H9 (cell line): ENCODE measurements around the gene IFI27L1. TPM values are rescaled to one million over a fixed set of nuclear protein-coding genes. Genes with fewer than 3 reads are reported as not detected.

ENCODE experiments used
- DNase-seq: peaks from one replicate; pipeline ENCODE4 v3.0.0-alpha.2; 2017
- H2AFZ ChIP-seq: one replicate; pipeline ENCODE4 v1.6.1; 2013; ENCODE audit warnings: mild to moderate bottlenecking, low read length, control low read depth, moderate library complexity
- H2AK5ac ChIP-seq: 2 replicates; pipeline ENCODE4 v1.6.1; 2013; ENCODE audit warnings: low read length, control low read depth, mixed read lengths; ENCODE audit not compliant: insufficient read length
- H2BK120ac ChIP-seq: one replicate; pipeline ENCODE4 v1.6.1; 2013; ENCODE audit warnings: low read depth, mild to moderate bottlenecking, low read length, control low read depth, inconsistent platforms; ENCODE audit not compliant: poor library complexity, severe bottlenecking
- H2BK12ac ChIP-seq: 2 replicates; pipeline ENCODE4 v1.6.1; 2013; ENCODE audit warnings: low read length, control low read depth, mixed read lengths, low read depth; ENCODE audit not compliant: insufficient read length
- H2BK15ac ChIP-seq: 2 replicates; pipeline ENCODE4 v1.6.1; 2013; ENCODE audit warnings: low read depth, low read length, control low read depth
- H2BK20ac ChIP-seq: one replicate; pipeline ENCODE4 v1.6.1; 2013; ENCODE audit warnings: low read depth, mild to moderate bottlenecking, low read length, control low read depth, inconsistent platforms; ENCODE audit not compliant: poor library complexity, severe bottlenecking
- H2BK5ac ChIP-seq: 2 replicates; pipeline ENCODE4 v1.6.1; 2013; ENCODE audit warnings: low read length, control low read depth, mixed read lengths; ENCODE audit not compliant: insufficient read length
- H3K14ac ChIP-seq: 2 replicates; pipeline ENCODE4 v1.6.1; 2013; ENCODE audit warnings: low read length, control low read depth; ENCODE audit not compliant: insufficient read depth
- H3K18ac ChIP-seq: 2 replicates; pipeline ENCODE4 v1.6.1; 2013; ENCODE audit warnings: low read depth, mild to moderate bottlenecking, mixed read lengths, low read length, control low read depth; ENCODE audit not compliant: insufficient read length
- H3K23ac ChIP-seq: 2 replicates; pipeline ENCODE4 v1.6.1; 2013; ENCODE audit warnings: low read length, control low read depth, mixed read lengths, low read depth; ENCODE audit not compliant: insufficient read length
- H3K23me2 ChIP-seq: 2 replicates; pipeline ENCODE4 v1.6.1; 2013; ENCODE audit warnings: low read depth, mild to moderate bottlenecking, mixed read lengths, low read length, control low read depth; ENCODE audit not compliant: insufficient read length, poor library complexity, severe bottlenecking
- H3K27ac ChIP-seq: 2 replicates; pipeline ENCODE4 v1.5.1; 2013; ENCODE audit warnings: low read length, control low read depth, mixed read lengths, low read depth; ENCODE audit not compliant: insufficient read length
- H3K27me3 ChIP-seq: 2 replicates; pipeline ENCODE4 v1.6.1; 2013; ENCODE audit warnings: low read length, control low read depth, inconsistent platforms; ENCODE audit not compliant: insufficient read depth
- H3K4ac ChIP-seq: 2 replicates; pipeline ENCODE4 v1.6.1; 2013; ENCODE audit warnings: low read depth, mild to moderate bottlenecking, control low read depth, inconsistent platforms, low read length, moderate library complexity
- H3K4me1 ChIP-seq: 2 replicates; pipeline ENCODE4 v1.6.1; 2013; ENCODE audit warnings: low read length, control low read depth, inconsistent platforms; ENCODE audit not compliant: insufficient read depth
- H3K4me2 ChIP-seq: 2 replicates; pipeline ENCODE4 v1.6.1; 2013; ENCODE audit warnings: low read length, control low read depth, mixed read lengths; ENCODE audit not compliant: insufficient read length, insufficient read depth
- H3K56ac ChIP-seq: 2 replicates; pipeline ENCODE4 v1.6.1; 2013; ENCODE audit warnings: low read depth, mild to moderate bottlenecking, mixed read lengths, low read length, control low read depth; ENCODE audit not compliant: insufficient read length
- H3K79me1 ChIP-seq: 2 replicates; pipeline ENCODE4 v1.6.1; 2013; ENCODE audit warnings: low read depth, mild to moderate bottlenecking, moderate library complexity, low read length, control low read depth, inconsistent platforms; ENCODE audit not compliant: insufficient read depth, poor library complexity, severe bottlenecking
- H3K79me2 ChIP-seq: 2 replicates; pipeline ENCODE4 v1.6.1; 2013; ENCODE audit warnings: low read length, control low read depth, inconsistent platforms; ENCODE audit not compliant: insufficient read depth
- H3K9ac ChIP-seq: 2 replicates; pipeline ENCODE4 v1.6.1; 2013; ENCODE audit warnings: low read length, control low read depth, mixed read lengths; ENCODE audit not compliant: insufficient read length; ENCODE audit errors: extremely low read depth
- H3K9me3 ChIP-seq: one replicate; pipeline ENCODE4 v1.6.1; 2013; ENCODE audit warnings: low read depth, low read length, inconsistent platforms; ENCODE audit not compliant: control insufficient read depth
- H3T11ph ChIP-seq: one replicate; pipeline ENCODE4 v1.6.1; 2013; ENCODE audit warnings: mild to moderate bottlenecking, low read length, control low read depth, inconsistent platforms
- H4K20me1 ChIP-seq: one replicate; pipeline ENCODE4 v1.6.1; 2013; ENCODE audit not compliant: control insufficient read depth, insufficient read length, insufficient read depth
- H4K5ac ChIP-seq: 2 replicates; pipeline ENCODE4 v1.6.1; 2013; ENCODE audit warnings: low read depth, mild to moderate bottlenecking, mixed read lengths, low read length, control low read depth; ENCODE audit not compliant: insufficient read length
- H4K8ac ChIP-seq: replicated peaks from 2 replicates; pipeline ENCODE4 v1.6.1; 2013; ENCODE audit warnings: low read length, control low read depth, mixed read lengths, low read depth; ENCODE audit not compliant: insufficient read length
- H4K91ac ChIP-seq: 2 replicates; pipeline ENCODE4 v1.6.1; 2013; ENCODE audit warnings: low read depth, mild to moderate bottlenecking, moderate library complexity, mixed read lengths, low read length, control low read depth; ENCODE audit not compliant: insufficient read length
- H3K27ac Mint-ChIP-seq, 3 experiments: 2 replicates in 2 of 3; 3 replicates in 1 of 3; pipeline ENCODE4 v1.8.0; 2020 to 2021; ENCODE audit warnings: mixed read lengths in 3 of 3, mild to moderate bottlenecking in 1 of 3, moderate library complexity in 1 of 3
- H3K27me3 Mint-ChIP-seq: 2 replicates; pipeline ENCODE4 v1.8.0; 2021; ENCODE audit warnings: low read depth, mild to moderate bottlenecking, moderate library complexity, mixed read lengths
- H3K36me3 Mint-ChIP-seq, 3 experiments: 2 replicates in 2 of 3; 3 replicates in 1 of 3; pipeline ENCODE4 v1.8.0; 2020 to 2021; ENCODE audit warnings: low read depth in 3 of 3, mixed read lengths in 3 of 3; ENCODE audit not compliant: insufficient read depth in 1 of 3
- H3K4me1 Mint-ChIP-seq, 2 experiments: 2 replicates each; pipeline ENCODE4 v1.8.0; 2020; ENCODE audit warnings: mixed read lengths in 2 of 2
- H3K4me3 Mint-ChIP-seq, 2 experiments: 2 replicates in 1 of 2; 3 replicates in 1 of 2; pipeline ENCODE4 v1.8.0; 2020 to 2021; ENCODE audit warnings: mild to moderate bottlenecking in 2 of 2, mixed read lengths in 2 of 2, moderate library complexity in 1 of 2
- H3K9me3 Mint-ChIP-seq, 2 experiments: 2 replicates in 1 of 2; 3 replicates in 1 of 2; pipeline ENCODE4 v1.8.0; 2020; ENCODE audit warnings: mild to moderate bottlenecking in 2 of 2, mixed read lengths in 2 of 2, moderate library complexity in 1 of 2
- WGBS: extraction: QIAGEN DNeasy Blood & Tissue Kit; methylation state at CpG from one replicate; pipeline ENCODE4 v1.1.7; 2013; ENCODE audit warnings: missing lambda C conversion rate, low lambda C conversion rate, mixed read lengths; ENCODE audit not compliant: insufficient read length; ENCODE audit errors: extremely low coverage; 5-methylcytosine and 5-hydroxymethylcytosine counted together
- total RNA-seq: library from RNA; stranded (reverse); gene quantifications from 2 replicates; pipeline ENCODE4 v1.2.1, GENCODE V29; 2021
- TF ChIP-seq, protein P1 (sequence below): fragments of 200-600 bp; sonication (generic); conservative IDR thresholded peaks from 3 replicates; pipeline ENCODE4 v1.8.0; 2021; ENCODE audit warnings: antibody characterized with exemption, mild to moderate bottlenecking

Gene IFI27L1
- total RNA-seq, 1 experiment from 2014 or later = 27.4 TPM

DNA sequence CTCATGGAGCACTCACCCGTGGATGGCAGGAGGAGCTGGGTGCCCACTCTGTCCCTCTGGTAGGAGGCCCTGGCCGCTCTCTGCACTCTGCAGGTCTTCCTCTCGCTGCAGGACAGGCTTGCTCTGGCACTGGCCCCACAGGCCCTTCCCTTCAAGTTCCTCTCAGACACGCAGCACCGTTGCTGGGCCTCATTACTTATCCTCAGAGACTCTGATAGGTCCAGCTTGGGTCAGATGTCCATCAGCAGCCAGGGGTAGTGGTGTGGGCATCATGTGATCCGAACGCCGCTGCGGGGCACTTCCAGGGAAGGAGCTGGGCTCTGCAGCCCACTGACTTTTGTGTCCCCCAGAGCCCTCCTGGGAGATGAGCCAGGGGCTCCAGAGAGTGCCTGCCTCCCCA, 43.2 kb upstream of the IFI27L1 start:
- Histone ChIP-seq H4K5ac (no peak overlapping the region), H3K79me2 (no peaks in the 10 kb centered on the region), H3K79me1 (no peaks in the 10 kb centered on the region), H3T11ph (no peak overlapping the region), H3K9ac (no peak overlapping the region), H2BK5ac (no peak overlapping the region), H3K18ac (no peak overlapping the region), H2AFZ (no peak overlapping the region), H2BK12ac (no peak overlapping the region), H4K91ac (no peak overlapping the region), H3K14ac (no peak overlapping the region), H3K4me1 (no peaks in the 10 kb centered on the region), H4K8ac (no peak overlapping the region), H3K9me3 (no peaks in the 10 kb centered on the region), H3K23ac (no peak overlapping the region), H2BK15ac (no peak overlapping the region), H3K27ac (no peak overlapping the region), H3K4ac (no peak overlapping the region), H2BK120ac (no peak overlapping the region), H3K23me2 (no peaks in the 10 kb centered on the region), H4K20me1 (no peaks in the 10 kb centered on the region), H3K27me3 (no peaks in the 10 kb centered on the region), H3K4me2 (no peak overlapping the region), H2AK5ac (no peak overlapping the region), H3K56ac (no peak overlapping the region), H2BK20ac (no peak overlapping the region)
- no CpG with 5 or more reads among the region's 9 CpGs for WGBS
- Mint-ChIP-seq H3K9me3 (peaks cover 0 to 2% of the 10 kb centered on the region in 2 experiments; a peak in 1 of 5 replicates), H3K4me1 (peaks cover 26 to 27% of the 10 kb centered on the region in 2 experiments), H3K27ac (no peak overlapping the region; a peak in 1 of 7 replicates), H3K27me3 (no peaks in the 10 kb centered on the region), H3K36me3 (peaks cover 4 to 36% (median 29%) of the 10 kb centered on the region in 3 experiments), H3K4me3 (no peak overlapping the region)
- TF ChIP-seq, protein P1, sequence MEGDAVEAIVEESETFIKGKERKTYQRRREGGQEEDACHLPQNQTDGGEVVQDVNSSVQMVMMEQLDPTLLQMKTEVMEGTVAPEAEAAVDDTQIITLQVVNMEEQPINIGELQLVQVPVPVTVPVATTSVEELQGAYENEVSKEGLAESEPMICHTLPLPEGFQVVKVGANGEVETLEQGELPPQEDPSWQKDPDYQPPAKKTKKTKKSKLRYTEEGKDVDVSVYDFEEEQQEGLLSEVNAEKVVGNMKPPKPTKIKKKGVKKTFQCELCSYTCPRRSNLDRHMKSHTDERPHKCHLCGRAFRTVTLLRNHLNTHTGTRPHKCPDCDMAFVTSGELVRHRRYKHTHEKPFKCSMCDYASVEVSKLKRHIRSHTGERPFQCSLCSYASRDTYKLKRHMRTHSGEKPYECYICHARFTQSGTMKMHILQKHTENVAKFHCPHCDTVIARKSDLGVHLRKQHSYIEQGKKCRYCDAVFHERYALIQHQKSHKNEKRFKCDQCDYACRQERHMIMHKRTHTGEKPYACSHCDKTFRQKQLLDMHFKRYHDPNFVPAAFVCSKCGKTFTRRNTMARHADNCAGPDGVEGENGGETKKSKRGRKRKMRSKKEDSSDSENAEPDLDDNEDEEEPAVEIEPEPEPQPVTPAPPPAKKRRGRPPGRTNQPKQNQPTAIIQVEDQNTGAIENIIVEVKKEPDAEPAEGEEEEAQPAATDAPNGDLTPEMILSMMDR = no peak
- no peak for DNase-seq
